SKM-1 (cell line): ENCODE measurements around the gene PTPRT.

Experiments
- DNase-seq: peaks from one replicate; lab custom pipeline; 2025; ENCODE audit not compliant: unreplicated experiment; lab: John Stamatoyannopoulos, UW

PTPRT gene

DNA sequence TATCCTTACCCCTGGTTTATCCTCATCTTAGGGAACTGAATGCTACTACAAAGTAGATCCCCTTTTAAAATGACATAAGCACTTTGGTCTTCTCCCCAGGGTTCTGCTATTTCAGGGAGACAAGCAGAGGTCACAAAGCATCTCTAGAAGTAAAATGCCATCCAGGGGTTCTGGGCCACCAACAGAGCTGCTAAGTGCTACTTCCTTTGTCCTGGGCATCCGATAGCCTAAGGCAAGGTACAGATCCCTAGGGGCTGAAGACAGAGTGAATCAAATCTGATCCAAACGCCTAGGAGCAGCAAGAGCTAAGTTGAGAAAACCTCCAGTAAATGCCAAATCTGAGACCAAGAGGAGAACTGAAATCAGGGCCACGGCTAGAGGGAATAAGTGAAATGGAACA is 161.2 kb downstream of the PTPRT start:
- no peak for DNase-seq

DNA sequence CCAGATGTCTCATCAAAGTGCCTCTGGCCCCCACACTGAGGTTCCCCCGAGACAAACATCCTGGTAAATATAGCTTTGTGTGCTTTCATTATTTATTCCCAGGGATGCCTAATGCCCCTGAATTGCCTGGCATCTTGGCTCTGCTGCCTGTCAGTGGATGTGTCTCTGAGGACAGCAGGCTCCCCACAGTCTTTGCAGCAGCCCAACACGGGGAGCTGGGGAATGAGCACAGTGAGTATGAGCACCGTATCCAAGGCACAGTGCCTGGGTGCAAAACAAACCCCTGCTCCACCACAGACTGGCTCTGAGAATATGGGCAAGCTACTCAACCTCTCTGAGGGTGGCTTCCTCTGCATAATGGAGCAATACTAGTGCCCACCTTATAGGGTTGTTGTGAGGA is 165.9 kb downstream of the PTPRT start:
- no peak for DNase-seq

DNA sequence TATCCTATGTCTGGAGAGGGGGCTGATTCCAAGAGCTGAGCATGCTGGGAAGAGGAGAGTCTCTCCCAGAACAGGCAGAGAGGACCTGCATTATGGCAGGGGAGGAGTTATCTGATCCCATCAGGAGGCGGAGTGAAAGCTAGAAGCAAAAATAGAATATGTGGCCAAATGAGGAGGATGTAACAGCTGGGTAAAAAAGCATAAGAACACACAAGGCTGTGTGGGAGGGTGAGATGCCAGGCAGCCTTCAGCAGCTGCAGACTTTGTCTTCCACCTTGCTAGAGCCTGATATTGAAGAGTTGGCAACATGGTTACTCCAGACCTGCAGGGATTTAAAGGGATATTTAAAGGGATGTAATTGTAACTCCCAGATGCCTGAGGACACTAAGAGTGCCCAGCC is 167.1 kb downstream of the PTPRT start:
- no peak for DNase-seq

DNA sequence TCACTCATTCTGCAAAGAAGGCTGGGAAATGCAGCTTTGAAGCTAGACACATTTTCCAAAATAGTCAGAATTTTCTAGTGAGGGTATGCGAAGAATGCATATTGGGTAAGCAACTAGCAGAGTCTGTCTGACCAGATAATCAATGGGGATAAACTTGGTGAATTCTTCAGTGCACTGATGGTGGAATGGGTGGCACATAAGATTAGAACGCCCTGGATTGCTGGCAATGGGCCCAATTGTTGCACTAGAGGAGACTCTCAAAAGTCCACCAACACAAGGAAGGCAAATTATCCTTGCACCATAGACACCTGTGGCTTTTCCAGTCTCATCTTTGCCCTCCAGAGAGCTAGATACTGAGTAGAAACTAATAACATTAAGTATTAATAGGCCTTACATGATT is 167.6 kb downstream of the PTPRT start:
- DNase-seq = no peak

DNA sequence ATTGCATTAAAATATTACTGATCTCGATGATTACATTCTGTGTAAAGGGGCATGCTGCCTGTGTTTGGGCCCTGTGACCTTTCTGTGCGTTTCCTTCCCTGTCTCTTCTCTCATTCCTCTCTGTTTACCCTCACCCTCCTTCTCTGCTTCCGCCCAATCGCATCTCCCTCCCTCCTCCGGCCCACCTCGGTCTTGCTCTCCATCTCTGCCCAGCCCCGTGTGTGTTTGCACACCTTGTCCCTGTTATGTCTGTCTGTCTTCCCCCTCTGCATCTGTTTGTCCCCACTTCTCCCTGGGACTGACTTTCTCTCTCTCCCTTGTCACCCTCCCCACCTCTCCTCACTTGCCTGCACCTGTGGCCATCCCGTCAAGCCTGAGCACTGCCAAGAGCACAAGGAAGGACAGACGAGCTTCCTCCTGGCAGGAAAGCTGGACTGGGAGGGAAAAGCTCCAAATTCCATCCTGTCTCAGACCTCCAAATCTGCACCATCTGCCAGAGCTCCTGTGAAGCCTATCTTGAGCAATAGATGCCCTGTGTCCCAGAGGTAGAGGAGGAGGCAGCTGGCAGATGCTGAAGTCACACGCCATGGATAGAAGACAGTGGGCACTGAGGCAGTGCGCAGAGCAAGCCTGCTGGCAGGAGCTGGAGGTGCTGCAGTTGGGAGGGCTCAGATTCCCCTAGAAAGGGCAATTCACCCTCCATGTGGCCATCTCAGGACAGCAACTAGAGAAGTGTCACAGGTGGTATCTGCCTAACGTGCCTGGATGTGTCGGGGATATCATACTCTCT is 172.3 kb downstream of the PTPRT start:
- DNase-seq = no peak

DNA sequence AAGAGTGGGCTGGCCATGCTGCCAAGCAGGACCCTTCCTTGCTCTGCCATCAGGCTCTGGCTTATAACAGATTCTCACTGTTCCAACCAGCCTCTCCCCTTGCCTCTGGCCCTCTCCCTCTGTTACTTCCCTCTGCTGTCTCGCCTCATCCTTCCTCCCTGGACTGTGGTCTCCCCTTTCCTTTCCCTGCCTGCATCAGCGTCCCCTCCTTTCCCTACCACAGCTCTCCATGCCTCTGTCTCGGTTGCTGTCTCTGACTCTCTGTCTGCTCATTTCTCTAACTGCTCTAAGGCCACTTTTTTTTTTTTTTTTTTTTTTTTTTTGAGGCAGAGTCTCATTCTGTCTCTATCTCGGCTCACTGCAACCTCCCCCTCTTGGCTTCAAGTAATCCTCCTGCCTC is 173.4 kb downstream of the PTPRT start:
- no peak for DNase-seq

DNA sequence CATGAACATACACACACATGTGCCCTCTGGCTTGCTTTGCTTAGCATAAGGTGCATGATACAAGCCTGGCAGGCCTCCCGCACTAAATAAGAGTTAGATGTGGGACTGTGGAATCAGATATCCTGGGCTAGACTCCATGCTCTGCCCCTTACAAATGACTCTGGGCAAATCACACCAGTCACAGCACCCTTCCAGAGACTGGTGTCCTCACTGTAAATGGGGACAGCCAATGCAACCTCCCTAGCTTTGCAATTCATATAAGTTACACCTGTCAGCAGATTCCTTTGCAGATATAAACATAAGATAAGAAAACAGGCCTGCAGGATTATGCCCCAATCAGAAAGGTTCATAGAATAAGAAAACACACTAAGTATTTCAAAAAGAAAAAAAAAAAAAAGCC is 174.1 kb downstream of the PTPRT start:
- no peak for DNase-seq

DNA sequence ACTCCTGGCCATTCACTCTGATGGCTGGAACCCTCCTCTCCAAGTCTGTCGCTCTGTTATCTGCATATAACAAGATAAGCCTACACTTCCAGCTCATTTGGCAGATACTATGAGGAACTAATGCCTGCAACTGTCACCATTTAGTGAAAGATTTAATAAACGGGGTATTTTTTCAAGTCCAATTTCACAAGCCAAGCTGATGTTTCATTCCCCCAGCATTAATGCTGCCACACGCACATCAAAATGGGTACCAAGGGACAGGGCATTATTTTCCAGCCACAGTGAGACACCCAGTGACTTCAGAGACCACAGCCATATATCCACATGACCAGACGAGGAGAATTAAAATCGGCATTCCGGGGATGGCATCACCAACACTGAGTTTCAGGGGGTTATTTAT is 175.5 kb downstream of the PTPRT start:
- DNase-seq = no peak

DNA sequence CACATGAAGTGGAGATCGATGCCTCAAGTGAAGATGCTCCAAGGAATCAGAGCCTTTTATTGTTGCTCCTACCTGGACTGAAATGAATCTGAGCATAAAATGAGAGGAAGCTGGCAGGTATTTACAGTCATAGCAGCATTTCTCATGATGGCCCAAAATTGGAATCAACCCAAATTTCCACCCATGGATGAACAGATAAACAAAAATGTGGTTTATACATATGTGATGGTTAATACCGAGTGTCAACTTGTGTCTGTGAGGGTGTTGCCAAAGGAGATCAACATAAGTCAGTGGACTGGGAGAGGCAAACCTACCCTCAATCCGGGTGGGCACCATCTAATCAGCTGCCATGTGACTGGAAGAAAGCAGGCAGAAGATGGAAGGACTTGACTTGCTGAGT is 178.2 kb downstream of the PTPRT start:
- DNase-seq = no peak

DNA sequence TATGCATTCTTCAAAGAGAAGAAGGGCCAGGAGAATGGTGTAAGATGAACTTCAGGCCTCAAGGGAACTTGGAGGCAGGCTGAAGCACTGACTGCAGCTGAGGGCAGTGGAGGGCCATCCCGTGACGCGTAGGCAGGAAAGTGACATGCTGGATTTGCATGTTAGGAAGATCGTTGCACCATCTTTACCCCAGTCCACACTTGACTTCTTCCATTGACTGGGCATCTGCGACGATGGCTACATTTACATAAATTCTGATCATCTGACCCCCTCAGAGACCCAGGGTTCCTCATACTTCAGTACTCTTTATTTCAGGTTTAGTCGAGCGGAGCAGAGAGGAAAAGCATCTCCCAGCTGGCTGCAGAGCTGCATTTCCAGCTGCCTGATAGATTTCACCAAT is 180.2 kb downstream of the PTPRT start:
- no peak for DNase-seq

DNA sequence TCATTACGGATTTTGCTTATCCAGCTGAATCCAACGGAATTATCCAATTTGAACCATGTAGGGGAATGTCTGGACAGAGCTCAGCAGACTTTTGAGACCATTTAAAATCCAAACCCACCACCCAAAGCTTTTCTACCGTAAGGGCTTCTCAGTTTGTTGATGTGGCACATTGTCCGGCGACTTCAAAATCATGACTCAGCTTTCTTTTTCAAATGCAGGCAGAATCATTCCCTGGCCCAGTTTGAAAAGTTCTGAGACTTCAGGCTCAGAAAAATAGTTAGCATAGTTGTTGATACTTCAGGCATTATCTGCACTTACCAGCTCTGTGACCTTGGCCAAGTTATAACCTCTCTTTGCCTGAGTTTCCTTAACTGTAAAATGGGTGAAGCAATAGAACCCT is 182.2 kb downstream of the PTPRT start:
- DNase-seq = no peak

DNA sequence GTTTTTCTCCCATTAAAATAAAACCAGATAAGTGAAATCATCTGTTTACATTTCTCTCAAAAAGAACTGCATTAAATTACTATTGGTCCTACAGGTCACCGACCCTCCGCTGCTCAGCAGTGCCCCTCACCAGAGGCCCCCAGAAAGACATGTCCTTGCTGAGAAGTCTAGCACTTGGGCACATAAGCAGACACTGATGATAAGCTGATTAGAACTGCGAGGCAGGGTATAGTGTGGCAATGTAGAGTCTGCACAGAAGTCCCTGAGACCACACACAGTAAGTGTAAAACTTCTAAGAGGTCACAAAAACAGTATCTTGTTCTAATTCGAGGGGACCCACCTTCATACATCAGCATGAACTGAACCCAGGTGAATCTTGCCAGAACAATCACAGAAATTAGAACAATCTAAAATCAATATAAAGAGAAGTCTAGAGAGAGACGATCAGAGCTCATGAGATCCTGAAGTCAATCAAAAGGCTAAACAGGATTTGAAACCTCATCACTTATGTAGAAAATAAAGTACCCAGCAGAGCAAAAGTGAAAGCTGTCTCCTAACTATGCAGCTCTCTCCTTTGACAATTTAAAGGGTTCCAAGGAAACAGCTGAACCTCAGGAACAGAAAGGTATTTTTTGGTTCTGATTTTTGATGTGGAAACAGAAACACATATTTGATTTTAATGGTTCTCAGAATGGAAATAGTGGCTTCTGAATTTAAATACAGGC is 182.9 kb downstream of the PTPRT start:
- no peak for DNase-seq

DNA sequence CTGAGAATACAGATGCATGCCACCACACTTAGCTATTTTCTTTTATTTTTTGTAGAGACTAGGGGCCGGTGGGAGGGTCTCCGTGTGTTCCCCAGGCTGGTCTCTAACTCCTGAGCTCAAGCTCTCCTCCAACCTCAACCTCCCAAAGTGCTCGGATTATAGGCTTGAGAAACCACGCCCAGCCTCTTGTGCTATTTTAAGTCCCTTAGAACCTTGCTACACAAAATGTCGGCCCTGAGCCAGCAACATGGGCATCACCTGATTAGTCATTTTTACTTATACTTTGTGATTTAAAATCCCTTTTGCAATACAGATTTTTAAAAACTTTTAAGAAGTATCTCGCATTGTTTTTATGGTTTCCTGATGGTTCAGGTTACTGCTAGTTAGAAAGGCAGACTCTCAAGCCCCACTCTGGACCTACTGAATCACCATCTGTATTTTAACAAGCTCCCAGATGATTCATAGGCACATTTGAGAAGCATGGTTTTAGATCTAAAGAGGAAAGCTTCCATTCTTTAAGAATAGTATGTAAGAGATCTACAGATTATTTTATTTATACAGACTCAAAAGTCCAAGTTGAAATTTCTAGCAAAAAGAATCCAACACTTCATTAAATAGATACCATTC is 186.3 kb downstream of the PTPRT start:
- DNase-seq = no peak

DNA sequence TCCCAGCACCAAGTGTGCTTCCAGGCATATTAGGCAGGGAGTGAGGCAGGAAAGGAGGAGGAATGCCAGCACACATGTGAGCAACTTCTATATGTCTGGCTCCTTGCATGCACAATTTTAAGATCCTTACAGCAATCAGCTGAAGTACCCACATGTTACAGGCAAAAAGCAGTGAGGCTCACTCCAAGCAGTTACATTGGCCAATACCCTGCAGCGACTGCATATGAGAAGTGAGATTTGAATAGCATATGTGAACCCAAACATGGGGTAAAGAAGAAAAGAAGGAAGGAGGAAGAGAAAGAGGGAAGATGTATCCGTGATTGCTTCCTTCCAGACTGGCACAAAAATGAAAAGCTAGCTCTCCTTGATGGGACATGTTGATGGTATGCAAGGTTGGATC is 193.6 kb downstream of the PTPRT start:
- DNase-seq = no peak

DNA sequence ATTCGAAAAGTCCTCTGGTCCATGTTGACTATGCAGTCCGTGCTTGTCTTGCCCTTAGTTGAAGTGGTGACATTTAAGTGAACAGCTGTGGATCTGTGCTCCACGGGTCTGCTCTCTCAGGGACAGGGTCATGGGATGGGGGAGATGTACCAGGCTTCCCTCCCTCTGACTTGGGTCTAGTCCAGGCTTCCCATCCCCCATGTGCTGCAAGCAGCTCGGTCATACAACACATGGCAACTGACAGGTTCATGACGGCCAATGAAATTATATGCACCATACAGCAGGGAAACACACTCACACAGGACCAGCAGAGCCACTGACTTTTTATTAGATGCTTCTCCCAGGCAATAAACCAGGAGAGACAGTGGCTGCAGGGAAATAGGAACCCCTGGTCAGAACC is 201.4 kb downstream of the PTPRT start:
- DNase-seq = no peak

DNA sequence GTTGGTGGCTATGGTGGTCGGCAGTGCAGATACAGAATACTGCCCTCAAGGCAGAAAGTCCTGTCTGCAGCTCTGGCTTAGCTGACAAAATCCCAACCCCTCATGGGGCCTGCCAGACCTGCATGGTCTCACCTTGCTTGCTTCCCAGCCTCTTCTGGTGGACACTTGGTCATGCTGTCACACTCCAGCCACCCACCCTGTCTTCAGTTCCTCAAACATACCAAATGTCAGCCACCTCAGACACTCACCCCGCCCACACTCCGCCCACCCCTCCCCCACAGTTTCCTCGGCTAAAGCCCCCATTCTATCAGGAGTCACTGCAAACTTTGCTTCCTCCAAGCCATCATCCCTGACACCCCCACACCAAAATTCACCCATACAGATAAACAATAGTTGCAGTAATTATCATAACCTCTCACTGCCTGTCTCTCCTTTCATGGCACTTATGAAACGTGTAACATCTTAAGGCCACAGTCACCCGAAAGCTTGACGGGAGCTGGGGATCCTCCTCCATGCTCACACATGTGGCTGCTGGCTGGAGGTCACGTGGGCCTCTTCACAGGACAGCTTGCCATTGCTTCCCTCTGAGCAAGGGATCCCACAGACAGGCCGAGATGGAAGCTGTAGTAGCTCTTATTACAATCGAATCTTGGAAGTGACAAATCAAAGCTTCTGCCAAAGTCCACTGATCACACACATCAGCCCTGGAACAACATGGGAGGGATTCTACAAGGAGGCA is 202.2 kb downstream of the PTPRT start:
- no peak for DNase-seq

DNA sequence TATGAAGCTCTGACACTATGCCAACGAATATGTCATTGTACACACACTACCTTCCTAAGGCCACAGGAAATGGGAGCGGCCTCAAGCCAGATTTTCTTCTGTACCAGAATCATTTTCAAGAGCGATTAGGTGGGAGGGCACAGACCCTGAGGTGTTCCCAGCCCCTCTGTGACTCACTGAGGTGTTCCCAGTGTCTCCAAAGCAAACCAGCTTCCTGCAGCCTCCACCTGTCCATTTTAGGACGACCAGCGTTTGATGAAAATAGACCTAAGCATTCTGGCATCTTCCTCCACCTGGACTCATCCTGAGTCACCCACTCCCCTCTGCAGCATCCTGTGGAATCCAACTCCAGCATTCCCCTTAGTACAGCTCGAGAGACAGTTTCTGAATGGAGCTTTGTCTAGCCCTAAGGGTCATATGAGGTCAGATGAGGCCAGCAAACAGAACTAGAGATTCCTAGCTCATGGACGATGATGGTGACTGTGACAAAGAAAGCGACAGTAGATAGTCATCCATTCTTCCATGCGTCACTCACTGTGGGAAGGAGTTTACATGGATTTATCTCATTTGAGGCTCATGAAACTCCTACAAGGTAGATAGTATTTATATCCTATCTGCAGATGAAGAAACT is 203.4 kb downstream of the PTPRT start:
- no peak for DNase-seq

DNA sequence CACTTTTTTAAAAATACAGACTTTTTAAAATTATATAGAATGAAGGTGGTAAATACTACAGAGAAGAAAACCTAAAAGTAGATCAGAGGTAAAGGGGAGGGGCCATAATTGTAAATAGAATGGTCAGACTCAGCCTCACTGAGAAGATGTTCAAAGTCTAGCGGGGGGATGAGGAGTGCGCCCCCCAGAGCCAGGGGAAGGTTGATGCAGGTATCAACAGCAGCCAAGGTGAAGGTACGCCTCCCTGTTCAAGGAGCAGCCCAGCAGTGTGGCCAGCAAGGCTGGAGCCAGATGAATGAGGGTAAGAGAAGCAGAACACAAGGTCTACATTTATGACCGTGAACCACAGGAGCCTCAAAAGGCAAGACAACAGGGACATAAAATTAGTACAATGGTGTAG is 204.1 kb downstream of the PTPRT start:
- no peak for DNase-seq

DNA sequence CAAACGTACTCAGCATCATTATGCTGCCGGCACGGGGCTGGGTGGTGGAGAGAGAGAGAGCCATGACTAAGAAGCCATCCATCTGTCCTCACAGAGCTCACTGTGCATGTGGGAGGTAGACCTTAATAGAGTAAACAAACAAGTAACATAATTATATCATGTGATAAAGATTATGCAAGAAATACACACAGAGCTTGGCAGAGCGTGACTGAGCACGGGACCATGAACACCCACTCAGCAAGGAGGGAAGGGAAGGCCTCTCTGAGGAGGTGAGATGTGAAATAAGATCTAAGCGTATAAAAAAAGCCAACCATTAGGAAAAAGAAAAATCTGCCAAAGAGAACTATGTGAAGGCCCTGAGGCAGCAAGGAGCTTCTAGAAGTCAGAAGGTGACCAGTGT is 207.5 kb downstream of the PTPRT start:
- DNase-seq = no peak

DNA sequence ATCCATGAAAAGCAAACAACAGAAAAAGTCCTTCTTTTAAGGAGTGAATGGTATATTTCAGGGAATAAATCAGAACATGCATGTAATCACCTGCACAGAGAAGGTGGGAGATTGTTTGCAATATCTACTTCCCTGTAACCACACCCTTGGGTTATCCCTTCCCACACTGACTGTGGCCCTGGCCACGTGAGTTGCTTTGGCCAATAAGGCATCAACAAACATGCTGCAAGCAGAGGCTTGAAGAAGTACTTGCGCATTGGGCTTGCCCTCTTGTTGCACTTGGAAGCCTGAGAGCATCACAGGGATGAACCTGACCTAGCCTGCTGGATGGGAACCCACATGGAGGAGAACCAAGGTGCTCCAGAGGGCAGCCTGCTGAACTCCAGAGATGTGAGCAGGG is 208.5 kb downstream of the PTPRT start:
- no peak for DNase-seq

DNA sequence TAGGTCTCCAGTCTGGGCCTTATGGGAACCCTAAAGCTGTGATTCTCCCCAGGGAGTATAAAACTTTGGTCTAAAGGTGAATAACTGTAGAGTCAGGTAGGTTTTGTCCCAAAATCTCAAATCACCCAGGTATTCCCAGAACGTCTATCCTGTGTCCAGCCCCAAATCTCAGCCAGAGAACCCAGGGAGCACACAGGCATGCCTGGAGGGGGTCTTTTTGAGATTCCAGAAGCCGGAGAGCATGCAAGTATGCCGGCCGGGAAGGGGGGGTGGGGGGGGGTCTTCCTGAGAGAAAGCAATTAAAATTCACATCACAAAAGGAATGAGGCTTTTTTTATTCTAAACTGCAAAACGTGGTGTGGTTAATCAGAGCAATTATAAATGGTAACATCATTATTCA is 210.0 kb downstream of the PTPRT start:
- no peak for DNase-seq
